GM18508 (cell line): ENCODE data around the gene ERC1.

Experiments used
- ATAC-seq: cut with Tn5 transposase; IDR thresholded peaks from one replicate; pipeline ENCODE4 v1.9.1; 2021; ENCODE audit warnings: moderate number of reproducible peaks; ENCODE audit not compliant: insufficient read depth, unreplicated experiment

Gene ERC1

GRCh38 chr12:1413930-1414329 is 422.9 kb downstream of the ERC1 start:
- no peak for ATAC-seq

- no peak for ATAC-seq
These were observed 427.1 kb downstream of the ERC1 start for GRCh38 chr12:1418144-1418543.

- no peak for ATAC-seq
These were observed 428.9 kb downstream of the ERC1 start for GRCh38 chr12:1419849-1420371.

- no peak for ATAC-seq
These were observed 430.2 kb downstream of the ERC1 start for GRCh38 chr12:1421091-1421846.

GRCh38 chr12:1422604-1423315 is 431.7 kb downstream of the ERC1 start:
- ATAC-seq: no peak

GRCh38 chr12:1424674-1425395 is 433.8 kb downstream of the ERC1 start:
- ATAC-seq: no peak

- no peak for ATAC-seq
These were observed 434.3 kb downstream of the ERC1 start for GRCh38 chr12:1425396-1425729.

GRCh38 chr12:1428671-1429070 is 437.6 kb downstream of the ERC1 start:
- no peak for ATAC-seq

- no peak for ATAC-seq
These were observed 439.0 kb downstream of the ERC1 start for GRCh38 chr12:1429980-1430379.

GRCh38 chr12:1434296-1434955 is 443.4 kb downstream of the ERC1 start:
- no peak for ATAC-seq

- no peak for ATAC-seq
These were observed 444.0 kb downstream of the ERC1 start for GRCh38 chr12:1435044-1435443.

GRCh38 chr12:1435456-1435855 is 444.4 kb downstream of the ERC1 start:
- no peak for ATAC-seq

GRCh38 chr12:1436015-1436414 is 445.0 kb downstream of the ERC1 start:
- no peak for ATAC-seq

- ATAC-seq: no peak
These were observed 446.0 kb downstream of the ERC1 start for GRCh38 chr12:1436981-1437380.

GRCh38 chr12:1439201-1439600 is 448.2 kb downstream of the ERC1 start:
- no peak for ATAC-seq

- no peak for ATAC-seq
These were observed 448.7 kb downstream of the ERC1 start for GRCh38 chr12:1439687-1440086.

- ATAC-seq: no peak
These were observed 452.6 kb downstream of the ERC1 start for GRCh38 chr12:1443421-1444141.

GRCh38 chr12:1444142-1444516 is 453.1 kb downstream of the ERC1 start:
- no peak for ATAC-seq

GRCh38 chr12:1445807-1446206 is 454.8 kb downstream of the ERC1 start:
- no peak for ATAC-seq

GRCh38 chr12:1448336-1448735 is 457.3 kb downstream of the ERC1 start:
- ATAC-seq: no peak
